Measurements from ENCODE around the gene FGFR1OP2. TPM values are rescaled to one million over a fixed set of nuclear protein-coding genes. Genes with fewer than 3 reads are reported as not detected.

The FGFR1OP2 gene
- total RNA-seq (2022): 40.6 and 44.6 TPM in 2 replicates
- percentile 83 among the genes with signal in this experiment for Bru-seq, nascent RNA
- percentile 88 among the genes with signal in this experiment for BruChase-seq, experiment 1, labeled RNA remaining after a 6-hour chase
- BruChase-seq, experiment 2, labeled RNA remaining after a 2-hour chase: percentile 91 among the genes with signal in this experiment
- long read RNA-seq, transcript FGFR1OP2-202 (6 exons, 2,790 nt): minor isoform, 22 of 81 reads
- long read RNA-seq, transcript FGFR1OP2-206 (5 exons, 956 nt): minor isoform, 15 of 81 reads
- long read RNA-seq, transcript FGFR1OP2-201 (7 exons, 2,924 nt): major isoform, 38 of 81 reads
- long read RNA-seq, partial matches to known transcripts: 2 of 81 reads
- long read RNA-seq, other reads (novel, unspliced or antisense): 1 of 81 reads

GRCh38 chr12:26937863-26938700 lies at the start of gene FGFR1OP2, which contains the start of gene INTS13:
Gene FGFR1OP2, plus strand, starts transcription at chr12:26938470. Its CDS starts 15,689 bp downstream, at chr12:26954159.
Gene INTS13, minus strand, starts transcription at chr12:26937981. Its CDS starts 1,178 bp downstream, at chr12:26936803.
- ChIA-PET CTCF (interaction anchor here (1.2 kb wide), 1 partner anchor 77 kb away, joined by 3 read pairs; no protein-coding TSS in a partner anchor), POLR2A (interaction anchor here (0.6 to 3.0 kb wide), 14 partner anchors 12 to 396 kb away, joined by 3 to 39 read pairs (median 3); partner anchors contain the start of gene TM7SF3)
- intact Hi-C loops (cut with micrococcal nuclease): loop anchor here (1.0 to 5.0 kb wide), 4 partner anchors 75 to 764 kb away; partner anchors contain the start of gene STK38L
- peak within 1 kb of the TSS; percentile 91 for H3K4me3 Mint-ChIP-seq (ENCODE audit: unreplicated experiment)
- no peaks in the 10 kb centered on the region for H3K9me3 Mint-ChIP-seq (ENCODE audit: unreplicated experiment)
- TF ChIP-seq CTCF (IDR thresholded peaks at IDR 0.05; ENCODE audit: unreplicated experiment): no peak
- no peaks in the 10 kb centered on the region for H3K36me3 Mint-ChIP-seq (ENCODE audit: insufficient read depth, unreplicated experiment)
- H3K4me1 Mint-ChIP-seq (ENCODE audit: insufficient read depth, unreplicated experiment): peaks cover 45% of the 10 kb centered on the region
- H3K27me3 Mint-ChIP-seq (ENCODE audit: insufficient read depth, unreplicated experiment): no peaks in the 10 kb centered on the region
- H3K27ac Mint-ChIP-seq (ENCODE audit: low read depth, unreplicated experiment): peak within 1 kb of the TSS; percentile 97
- DNase-seq (ENCODE audit: unreplicated experiment): peak; percentile 99
- no TSS peak for BruUV-seq (replicated peaks)

DNA sequence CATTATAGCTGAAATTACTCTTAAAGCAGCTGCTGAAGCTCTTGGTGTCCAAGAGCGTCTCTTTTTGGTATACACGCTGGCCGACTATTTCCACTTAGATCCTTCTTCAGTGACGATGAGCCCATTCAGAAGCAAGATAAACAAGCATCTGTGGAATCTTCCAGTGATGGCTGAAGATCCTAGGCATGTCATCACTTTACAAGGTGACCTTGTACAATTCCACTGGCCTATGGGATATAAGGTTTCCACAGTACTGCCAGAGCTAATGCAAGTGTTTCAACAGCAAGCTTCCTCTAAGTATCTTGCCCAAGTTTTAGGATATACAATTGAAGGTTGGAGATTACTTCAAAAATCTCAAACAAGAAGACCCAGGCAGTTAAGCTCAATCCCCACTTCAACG lies 47.5 kb upstream of the FGFR1OP2 start:
- no peak for DNase-seq (ENCODE audit: unreplicated experiment)
- no peaks in the 10 kb centered on the region for H3K27me3 Mint-ChIP-seq (ENCODE audit: insufficient read depth, unreplicated experiment)
- no peak overlapping the region for H3K27ac Mint-ChIP-seq (ENCODE audit: low read depth, unreplicated experiment)
- H3K4me1 Mint-ChIP-seq (ENCODE audit: insufficient read depth, unreplicated experiment): no peaks in the 10 kb centered on the region
- no TSS peak for BruUV-seq (replicated peaks)
- no peak for TF ChIP-seq CTCF (IDR thresholded peaks at IDR 0.05; ENCODE audit: unreplicated experiment)
- ChIA-PET CTCF (interaction anchor here (1.0 to 1.7 kb wide), 4 partner anchors 12 to 45 kb away, joined by 3 to 4 read pairs (median 3); no protein-coding TSS in a partner anchor), POLR2A (interaction anchor here (1.0 kb wide), 2 partner anchors 9 to 15 kb away, joined by 3 to 4 read pairs; no protein-coding TSS in a partner anchor)
- peaks cover 9% of the 10 kb centered on the region for H3K36me3 Mint-ChIP-seq (ENCODE audit: insufficient read depth, unreplicated experiment)
- intact Hi-C loops (cut with micrococcal nuclease): no loop called here
- no peak overlapping the region for H3K4me3 Mint-ChIP-seq (ENCODE audit: unreplicated experiment)
- no peaks in the 10 kb centered on the region for H3K9me3 Mint-ChIP-seq (ENCODE audit: unreplicated experiment)

DNA sequence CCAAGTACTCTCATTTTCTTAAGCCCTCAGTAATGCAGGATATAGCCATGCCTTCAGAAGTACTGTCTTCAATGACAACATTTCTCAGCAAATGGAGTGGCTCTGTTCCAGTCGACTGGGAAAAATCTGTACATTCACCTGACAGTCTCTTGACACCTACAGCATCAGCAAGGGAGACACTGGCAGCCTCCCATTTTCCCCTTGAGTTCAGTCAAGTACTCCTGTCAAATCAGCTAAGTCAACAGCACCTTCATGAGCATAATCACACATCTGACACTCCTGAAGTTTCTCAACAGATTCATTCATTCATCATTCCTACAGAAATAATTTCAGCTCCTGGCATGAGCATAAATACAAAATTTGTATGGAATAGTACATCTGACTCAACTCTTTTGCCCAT lies 46.6 kb upstream of the FGFR1OP2 start:
- intact Hi-C loops (cut with micrococcal nuclease): no loop called here
- Mint-ChIP-seq H3K4me3 (ENCODE audit: unreplicated experiment) (no peak overlapping the region), H3K4me1 (ENCODE audit: insufficient read depth, unreplicated experiment) (no peaks in the 10 kb centered on the region), H3K9me3 (ENCODE audit: unreplicated experiment) (no peaks in the 10 kb centered on the region), H3K27ac (ENCODE audit: low read depth, unreplicated experiment) (no peak overlapping the region), H3K27me3 (ENCODE audit: insufficient read depth, unreplicated experiment) (no peaks in the 10 kb centered on the region), H3K36me3 (ENCODE audit: insufficient read depth, unreplicated experiment) (peaks cover 9% of the 10 kb centered on the region)
- DNase-seq (ENCODE audit: unreplicated experiment): no peak
- ChIA-PET POLR2A (interaction anchor here (0.6 kb wide), 1 partner anchor 44 kb away, joined by 3 read pairs; no protein-coding TSS in a partner anchor), CTCF (interaction anchor here (0.5 to 1.0 kb wide), 4 partner anchors 13 to 189 kb away, joined by 3 read pairs; no protein-coding TSS in a partner anchor)
- no TSS peak for BruUV-seq (replicated peaks)
- TF ChIP-seq CTCF (IDR thresholded peaks at IDR 0.05; ENCODE audit: unreplicated experiment): no peak
